ENCODE results near the gene ANP32E. TPM values are rescaled to one million over a fixed set of nuclear protein-coding genes. Genes with fewer than 3 reads are reported as not detected.

The ANP32E gene
- total and polyA plus RNA-seq, 9 of the 15 experiments (the other 6 are each of a cell fraction or from before 2014, with no cell fraction given) = 60.4 to 197 (median 104) TPM

GRCh38 chr1:150185481-150185880, 50.4 kb downstream of the ANP32E start:
- Histone ChIP-seq H4K20me1 (replicated peaks; ENCODE audit: control insufficient read depth, insufficient read depth, low read length) (no peaks in the 10 kb centered on the region), H3K79me2 (ENCODE audit: control insufficient read depth, insufficient read depth, low read length) (no peaks in the 10 kb centered on the region), H3K27me3 (ENCODE audit: control insufficient read depth in 2 of 2, insufficient read depth in 2 of 2, low read length in 2 of 2) (no peaks in the 10 kb centered on the region), H2AFZ (ENCODE audit: low read depth, low read length) (no peak overlapping the region), H3K9me3 (replicated peaks; ENCODE audit: control insufficient read depth, insufficient read depth, low read depth, low read length) (no peaks in the 10 kb centered on the region), H3K27ac (ENCODE audit: extremely low read depth, low read depth, low read length) (no peak overlapping the region), H3K4me3 (no peak overlapping the region), H3K9me1 (ENCODE audit: control insufficient read depth, insufficient read depth, low read length) (no peaks in the 10 kb centered on the region), H3K36me3 (ENCODE audit: control insufficient read depth, insufficient read depth, low read length) (no peaks in the 10 kb centered on the region), H3K4me1 (replicated peaks in 1 of 2; ENCODE audit: control insufficient read depth in 2 of 2, insufficient read depth in 2 of 2, low read length in 2 of 2) (peaks cover 4 to 12% of the 10 kb centered on the region in 2 experiments; a peak in 4 of 5 replicates), H3K4me2 (ENCODE audit: insufficient read depth, low read length) (no peak overlapping the region), H3K9ac (ENCODE audit: insufficient read depth in 1 of 2, low read depth in 2 of 2, low read length in 2 of 2) (no peak overlapping the region)
- intact Hi-C loops (cut with micrococcal nuclease) = loop anchor here (5.0 kb wide), 2 partner anchors 118 to 223 kb away; partner anchors contain the start of gene VPS45
- 83% methylated on average over 7 of the region's 7 CpGs for WGBS (ENCODE audit: insufficient coverage, low coverage, missing lambda C conversion rate)
- TF ChIP-seq FIP1L1 (IDR thresholded peaks at IDR 0.05; ENCODE audit: low read depth, low read length, poor library complexity, severe bottlenecking) (no peak), ZNF212 (CRISPR knock-in tag; IDR thresholded peaks at IDR 0.05) (no peak), PRDM10 (IDR thresholded peaks at IDR 0.05; ENCODE audit: partially characterized antibody) (peak; percentile 74), PTTG1 (tag; IDR thresholded peaks at IDR 0.05; ENCODE audit: low read depth) (no peak)
- CTCF ChIA-PET (ENCODE audit: low intra/inter-chr PET ratio) = no interaction called here
- POLR2A ChIA-PET = interaction anchor here (0.7 to 2.9 kb wide), 4 partner anchors 24 to 298 kb away, joined by 3 to 27 read pairs (median 6); a partner anchor contains a TSS
- in situ Hi-C loops (cut with MboI) = no loop called here
- ATAC-seq (no peak), FAIRE-seq (no peak), DNase-seq (ENCODE audit: extremely low read depth in 1 of 4, low spot score in 3 of 4) (no peak)
- BruUV-seq (replicated peaks) = no TSS peak

All from K562 (cell line).